Hematopoietic multipotent progenitor cell treated with erythropoietin and hydrocortisone succinate and interleukin-3 and kit ligand, for 8 days (in vitro differentiated cells): ENCODE data around the gene CLIC6.

Source experiments
- DNase-seq: peaks from one replicate; pipeline ENCODE4 v3.0.0-alpha.2; 2015

CLIC6 gene

GRCh38 chr21:34728479-34728878 lies 59.7 kb downstream of the CLIC6 start:
- no peak for DNase-seq

- DNase-seq, result no peak
Measured at GRCh38 chr21:34730194-34730593, 61.4 kb downstream of the CLIC6 start.

GRCh38 chr21:34730756-34731445 lies 62.1 kb downstream of the CLIC6 start:
- no peak for DNase-seq

- no peak for DNase-seq
Measured at GRCh38 chr21:34732388-34732821, 63.6 kb downstream of the CLIC6 start.

- DNase-seq, result no peak
Measured at GRCh38 chr21:34733852-34734251, 65.1 kb downstream of the CLIC6 start.

- DNase-seq, result no peak
Measured at GRCh38 chr21:34734696-34735095, 65.9 kb downstream of the CLIC6 start.

GRCh38 chr21:34736116-34736874 lies 67.5 kb downstream of the CLIC6 start:
- no peak for DNase-seq

- DNase-seq, result no peak
Measured at GRCh38 chr21:34737115-34737514, 68.3 kb downstream of the CLIC6 start.

GRCh38 chr21:34740198-34740597 lies 71.4 kb downstream of the CLIC6 start:
- no peak for DNase-seq

- no peak for DNase-seq
Measured at GRCh38 chr21:34743285-34743684, 74.5 kb downstream of the CLIC6 start.

- DNase-seq, result no peak
Measured at GRCh38 chr21:34743831-34744230, 75.0 kb downstream of the CLIC6 start.

- no peak for DNase-seq
Measured at GRCh38 chr21:34744801-34745200, 76.0 kb downstream of the CLIC6 start.

GRCh38 chr21:34745557-34746255 lies 76.9 kb downstream of the CLIC6 start:
- peak; percentile 75 for DNase-seq

GRCh38 chr21:34748862-34749261 lies 80.1 kb downstream of the CLIC6 start:
- no peak for DNase-seq

- DNase-seq, result no peak
Measured at GRCh38 chr21:34754690-34755647, 86.2 kb downstream of the CLIC6 start.

GRCh38 chr21:34761758-34762330 lies 93.0 kb downstream of the CLIC6 start:
- DNase-seq, result no peak

GRCh38 chr21:34762786-34763185 lies 94.0 kb downstream of the CLIC6 start:
- no peak for DNase-seq

GRCh38 chr21:34764715-34765284 lies 96.0 kb downstream of the CLIC6 start:
- no peak for DNase-seq

GRCh38 chr21:34765619-34766018 lies 96.8 kb downstream of the CLIC6 start:
- DNase-seq, result no peak

GRCh38 chr21:34766862-34767261 lies 98.1 kb downstream of the CLIC6 start:
- DNase-seq, result no peak
